Measurements from ENCODE around the gene ANKH. TPM values are rescaled to one million over a fixed set of nuclear protein-coding genes. Genes with fewer than 3 reads are reported as not detected.

ANKH gene
- polyA plus RNA-seq, 1 donor (not counting 4 experiments of a cell fraction or from before 2014, with no cell fraction given), result 13.8 TPM

- peak overlapping the region; percentile 58 for H3K9ac ChIP-seq (ENCODE audit: control insufficient read depth, extremely low read depth, insufficient read depth, low read length)
- no peak for TF ChIP-seq EZH2 (IDR thresholded peaks at IDR 0.05; ENCODE audit: low read length)
- TF ChIP-seq, protein P1, sequence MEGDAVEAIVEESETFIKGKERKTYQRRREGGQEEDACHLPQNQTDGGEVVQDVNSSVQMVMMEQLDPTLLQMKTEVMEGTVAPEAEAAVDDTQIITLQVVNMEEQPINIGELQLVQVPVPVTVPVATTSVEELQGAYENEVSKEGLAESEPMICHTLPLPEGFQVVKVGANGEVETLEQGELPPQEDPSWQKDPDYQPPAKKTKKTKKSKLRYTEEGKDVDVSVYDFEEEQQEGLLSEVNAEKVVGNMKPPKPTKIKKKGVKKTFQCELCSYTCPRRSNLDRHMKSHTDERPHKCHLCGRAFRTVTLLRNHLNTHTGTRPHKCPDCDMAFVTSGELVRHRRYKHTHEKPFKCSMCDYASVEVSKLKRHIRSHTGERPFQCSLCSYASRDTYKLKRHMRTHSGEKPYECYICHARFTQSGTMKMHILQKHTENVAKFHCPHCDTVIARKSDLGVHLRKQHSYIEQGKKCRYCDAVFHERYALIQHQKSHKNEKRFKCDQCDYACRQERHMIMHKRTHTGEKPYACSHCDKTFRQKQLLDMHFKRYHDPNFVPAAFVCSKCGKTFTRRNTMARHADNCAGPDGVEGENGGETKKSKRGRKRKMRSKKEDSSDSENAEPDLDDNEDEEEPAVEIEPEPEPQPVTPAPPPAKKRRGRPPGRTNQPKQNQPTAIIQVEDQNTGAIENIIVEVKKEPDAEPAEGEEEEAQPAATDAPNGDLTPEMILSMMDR (optimal IDR thresholded peaks at IDR 0.05 in 1 of 3, IDR thresholded peaks at IDR 0.05 in 1 of 3, conservative IDR thresholded peaks at IDR 0.05 in 1 of 3; ENCODE audit: extremely low read depth in 1 of 3, insufficient read depth in 2 of 3, low read length in 3 of 3), result no peak
- H3K4me3 ChIP-seq (ENCODE audit: control insufficient read depth in 2 of 3, extremely low read depth in 1 of 3, insufficient read depth in 2 of 3, low read depth in 1 of 3, low read length in 3 of 3), result peak overlapping the region in 1 of 3 experiments; percentile 26
- FAIRE-seq (peak; percentile 86), DNase-seq (ENCODE audit: low read depth, low spot score) (peak; percentile 59)
- no peak overlapping the region for H2AFZ ChIP-seq (ENCODE audit: control insufficient read depth, low read length)
- peaks cover 3 to 14% of the 10 kb centered on the region in 2 experiments for H3K36me3 ChIP-seq (ENCODE audit: control insufficient read depth in 2 of 2, extremely low read depth in 1 of 2, insufficient read depth in 2 of 2, low read length in 2 of 2)
- H4K20me1 ChIP-seq (ENCODE audit: control insufficient read depth, extremely low read depth, insufficient read depth, low read length), result peaks cover 2% of the 10 kb centered on the region
- H3K79me2 ChIP-seq (ENCODE audit: control insufficient read depth, insufficient read depth, low read length), result peaks cover 68% of the 10 kb centered on the region
- dilution Hi-C loops (cut with MboI; ENCODE audit: extremely low pct_ligation_motif_present, low sequenced_read_pairs), result no loop called here
- H3K4me1 ChIP-seq (ENCODE audit: control insufficient read depth, extremely low read depth, insufficient read depth, low read length), result peaks cover 42% of the 10 kb centered on the region
- peak overlapping the region; percentile 71 for H3K27ac ChIP-seq (ENCODE audit: control insufficient read depth, insufficient read depth, low read length)
- no peaks in the 10 kb centered on the region for H3K9me3 ChIP-seq (ENCODE audit: control insufficient read depth, low read depth, low read length)
- peak overlapping the region; percentile 65 for H3K4me2 ChIP-seq (ENCODE audit: control insufficient read depth, extremely low read depth, insufficient read depth, low read depth, low read length)
- H3K27me3 ChIP-seq (ENCODE audit: control insufficient read depth, extremely low read depth, insufficient read depth, low read length), result no peaks in the 10 kb centered on the region
- no peaks in the 10 kb centered on the region for H3K9me1 ChIP-seq (ENCODE audit: control insufficient read depth, extremely low read depth, insufficient read depth, low read length)
Observed at GRCh38 chr5:14676320-14676719, 195.3 kb downstream of the ANKH start.

DNA sequence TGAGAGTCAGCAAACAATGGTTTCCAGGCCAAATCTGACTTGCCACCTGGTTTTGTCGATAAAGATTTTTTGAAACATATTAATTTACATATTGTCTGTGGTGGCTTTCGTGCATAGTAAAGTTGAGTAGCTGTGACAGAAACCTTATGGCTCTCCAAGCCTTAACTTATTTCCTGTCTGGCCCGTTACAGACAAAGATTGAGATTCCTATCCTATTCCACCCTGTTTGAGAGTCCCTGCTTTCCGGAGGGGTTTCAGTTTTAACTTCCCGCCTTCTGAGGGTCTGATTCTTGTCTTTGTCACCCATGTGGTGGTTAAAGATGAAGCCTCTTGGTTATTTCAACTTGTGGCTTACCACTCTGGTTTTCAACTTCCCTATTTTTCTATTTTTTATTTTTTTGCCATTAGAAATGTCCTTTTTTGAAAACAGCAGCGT lies 195.7 kb downstream of the ANKH start:
- FAIRE-seq (no peak), DNase-seq (ENCODE audit: low read depth, low spot score) (no peak)
- Histone ChIP-seq H3K9ac (ENCODE audit: control insufficient read depth, extremely low read depth, insufficient read depth, low read length) (peak overlapping the region; percentile 58), H3K4me1 (ENCODE audit: control insufficient read depth, extremely low read depth, insufficient read depth, low read length) (peaks cover 45% of the 10 kb centered on the region), H4K20me1 (ENCODE audit: control insufficient read depth, extremely low read depth, insufficient read depth, low read length) (peaks cover 2% of the 10 kb centered on the region), H3K9me1 (ENCODE audit: control insufficient read depth, extremely low read depth, insufficient read depth, low read length) (no peaks in the 10 kb centered on the region), H3K9me3 (ENCODE audit: control insufficient read depth, low read depth, low read length) (no peaks in the 10 kb centered on the region), H3K4me2 (ENCODE audit: control insufficient read depth, extremely low read depth, insufficient read depth, low read depth, low read length) (peak overlapping the region; percentile 65), H3K27ac (ENCODE audit: control insufficient read depth, insufficient read depth, low read length) (peak overlapping the region; percentile 71), H3K27me3 (ENCODE audit: control insufficient read depth, extremely low read depth, insufficient read depth, low read length) (no peaks in the 10 kb centered on the region), H3K4me3 (ENCODE audit: control insufficient read depth in 2 of 3, extremely low read depth in 1 of 3, insufficient read depth in 2 of 3, low read depth in 1 of 3, low read length in 3 of 3) (no peak overlapping the region), H3K36me3 (ENCODE audit: control insufficient read depth in 2 of 2, extremely low read depth in 1 of 2, insufficient read depth in 2 of 2, low read length in 2 of 2) (peaks cover 3 to 14% of the 10 kb centered on the region in 2 experiments), H2AFZ (ENCODE audit: control insufficient read depth, low read length) (no peak overlapping the region), H3K79me2 (ENCODE audit: control insufficient read depth, insufficient read depth, low read length) (peaks cover 73% of the 10 kb centered on the region)
- dilution Hi-C loops (cut with MboI; ENCODE audit: extremely low pct_ligation_motif_present, low sequenced_read_pairs), result no loop called here
- TF ChIP-seq EZH2 (IDR thresholded peaks at IDR 0.05; ENCODE audit: low read length), result no peak
- TF ChIP-seq, protein P1 (optimal IDR thresholded peaks at IDR 0.05 in 1 of 3, IDR thresholded peaks at IDR 0.05 in 1 of 3, conservative IDR thresholded peaks at IDR 0.05 in 1 of 3; ENCODE audit: extremely low read depth in 1 of 3, insufficient read depth in 2 of 3, low read length in 3 of 3), result no peak
